HG03442 (cell line): ENCODE measurements around the gene ADK.
"Not testable (repeated sequence)": the region's sequence is repeated elsewhere in the genome, so short reads cannot be mapped to it uniquely, and the experiment has no call there.

Experiments used
- ATAC-seq: cut with Tn5 transposase; IDR thresholded peaks from one replicate; pipeline ENCODE4 v1.9.1; 2021; ENCODE audit warnings: mild to moderate bottlenecking, moderate library complexity; ENCODE audit not compliant: unreplicated experiment

The ADK gene

DNA sequence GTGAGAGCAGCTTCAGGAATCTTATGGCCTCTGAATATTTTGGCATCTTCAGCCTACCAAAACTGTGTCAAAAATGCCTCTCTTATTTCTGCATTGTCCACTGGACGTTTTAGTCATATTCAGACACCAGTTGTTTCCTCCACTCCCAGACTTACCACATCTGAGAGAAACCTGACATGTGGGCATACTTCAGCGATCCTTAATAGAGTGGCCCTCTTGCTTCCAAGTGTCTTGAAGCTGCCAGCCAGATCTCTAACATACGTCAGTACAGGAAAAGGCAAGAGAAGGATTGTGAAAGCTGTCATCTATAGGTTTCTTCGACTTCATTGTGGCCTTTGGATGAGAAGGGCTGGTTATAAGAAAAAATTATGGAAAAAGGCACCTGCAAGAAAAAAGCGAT lies 376.6 kb downstream of the ADK start:
- not testable (repeated sequence) for ATAC-seq

DNA sequence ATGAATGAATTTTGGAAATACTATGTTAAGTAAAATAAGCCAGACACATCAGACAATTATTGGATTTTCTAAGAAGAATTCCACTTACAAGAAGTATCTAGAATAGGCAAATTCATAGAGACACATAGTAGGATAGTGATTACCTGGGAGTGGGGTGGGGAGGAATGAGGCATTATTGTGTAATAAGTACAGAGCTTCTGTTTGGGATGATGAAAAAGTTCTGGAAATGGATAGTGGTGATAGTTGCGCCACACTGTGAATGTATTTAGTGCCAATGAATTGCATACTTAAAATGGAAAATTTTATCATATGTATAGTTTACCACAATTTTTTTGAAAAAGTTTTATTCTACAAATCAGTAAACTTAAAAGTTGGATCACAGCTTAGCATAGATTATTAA lies 378.2 kb downstream of the ADK start:
- ATAC-seq: no peak

DNA sequence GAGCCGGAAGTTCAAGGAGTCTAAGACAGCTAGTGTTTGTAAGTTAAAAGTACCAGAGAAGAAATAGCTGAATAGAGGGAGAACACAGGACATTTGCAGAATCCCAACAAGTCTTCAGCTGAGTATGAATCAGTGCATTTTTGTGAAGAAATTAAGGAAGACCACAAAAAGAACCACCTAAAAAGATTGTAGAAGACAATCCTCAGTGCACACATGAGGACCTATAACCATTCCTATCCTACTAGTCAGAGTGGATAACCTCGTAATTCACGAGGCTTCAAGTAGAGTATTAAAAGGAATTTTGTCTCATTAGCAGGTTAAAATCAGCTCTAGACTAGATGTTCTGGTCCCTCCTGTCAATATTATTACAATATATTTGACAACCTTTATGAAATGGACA lies 380.0 kb downstream of the ADK start:
- no peak for ATAC-seq

DNA sequence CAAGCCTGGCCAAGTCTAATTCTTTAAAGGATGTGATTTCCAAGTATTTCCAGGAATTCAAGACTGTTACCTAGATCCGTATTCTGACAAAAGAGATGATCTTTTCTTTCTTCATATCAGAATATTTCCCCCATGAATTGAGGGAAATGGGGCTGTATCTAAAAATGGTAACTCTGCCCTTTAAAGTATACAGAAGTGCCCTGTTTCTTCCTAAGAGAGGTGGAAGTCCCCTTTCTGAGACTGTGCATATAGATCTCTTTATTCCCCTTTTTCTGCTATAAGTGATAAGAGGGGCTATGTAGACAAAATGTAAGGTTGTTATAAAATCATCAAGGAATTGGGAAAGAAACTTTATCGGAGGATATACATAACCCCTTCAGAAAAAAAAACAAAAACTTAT lies 388.3 kb downstream of the ADK start:
- ATAC-seq: no peak

DNA sequence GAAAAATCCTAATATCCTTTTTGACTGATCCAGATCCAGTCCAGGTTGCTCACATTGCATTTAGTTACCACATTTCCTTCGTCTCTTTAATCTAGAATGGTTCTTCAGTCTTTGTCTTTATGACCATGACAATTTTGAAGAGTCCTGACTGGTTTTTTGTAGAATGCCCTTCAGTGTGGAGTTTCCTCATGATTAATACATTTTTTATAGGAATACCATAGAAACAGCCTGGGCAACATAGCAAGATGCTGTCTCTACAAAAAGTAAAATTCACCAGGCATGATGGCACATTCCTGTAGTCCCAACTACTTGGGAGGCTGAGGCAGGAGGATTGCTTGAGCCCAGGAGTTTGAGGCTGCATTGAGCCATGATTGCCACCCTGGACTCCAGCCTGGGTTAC lies 390.4 kb downstream of the ADK start:
- no peak for ATAC-seq

DNA sequence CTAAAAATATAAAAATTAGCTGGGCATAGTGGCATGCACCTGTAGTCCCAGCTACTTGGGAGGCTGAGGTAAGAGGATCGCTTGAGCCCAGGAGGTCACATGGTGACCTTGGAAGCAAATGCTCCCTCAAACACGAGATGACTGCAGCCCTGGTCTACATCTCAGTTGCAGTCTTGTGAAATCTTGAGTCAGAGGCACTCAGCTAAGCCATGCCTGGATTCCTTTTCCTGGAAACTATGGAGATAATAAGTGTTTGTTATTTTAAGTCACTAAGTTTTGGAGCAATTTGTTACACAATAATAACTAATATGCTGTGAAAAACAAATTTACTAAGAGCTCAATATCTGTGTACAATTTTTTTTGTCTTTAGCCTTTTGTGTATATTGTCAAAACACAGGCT lies 391.1 kb downstream of the ADK start:
- ATAC-seq: no peak

DNA sequence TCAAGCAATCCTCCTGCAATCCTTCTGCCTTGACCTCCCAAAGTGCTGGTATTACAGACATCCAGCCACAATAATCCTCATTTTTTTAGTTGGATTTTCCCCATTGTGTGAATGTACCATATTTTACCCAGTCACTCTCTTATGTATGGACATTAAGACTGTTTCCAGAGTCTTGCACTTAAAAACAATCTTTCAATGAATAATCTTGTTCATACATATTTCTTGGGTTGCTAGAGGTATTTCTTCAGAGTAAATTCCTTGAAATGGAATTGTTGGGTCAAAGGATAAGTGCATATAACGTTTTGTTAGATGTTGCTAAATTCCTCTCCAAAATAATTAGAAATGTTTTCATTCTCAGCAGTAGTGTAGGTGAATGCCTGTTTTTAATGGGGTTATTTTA lies 392.3 kb downstream of the ADK start:
- ATAC-seq: no peak

DNA sequence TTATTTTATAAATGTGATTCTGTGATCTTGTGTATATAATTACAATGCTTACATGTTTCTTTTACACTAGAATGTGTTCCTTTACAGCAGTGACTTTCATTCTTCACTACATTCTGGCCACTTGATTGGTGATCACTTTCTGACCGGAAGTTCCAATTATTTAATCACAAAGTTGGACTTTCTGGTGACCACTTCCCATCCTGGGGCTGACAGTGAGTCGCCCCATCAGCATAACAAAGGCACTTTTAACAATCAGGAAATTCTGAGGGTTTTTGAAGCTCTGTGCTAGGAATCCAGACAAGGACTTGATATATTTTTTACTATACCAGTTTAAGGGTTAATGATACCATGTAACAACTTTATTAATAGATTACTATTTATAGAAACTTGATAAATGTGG lies 393.1 kb downstream of the ADK start:
- no peak for ATAC-seq

DNA sequence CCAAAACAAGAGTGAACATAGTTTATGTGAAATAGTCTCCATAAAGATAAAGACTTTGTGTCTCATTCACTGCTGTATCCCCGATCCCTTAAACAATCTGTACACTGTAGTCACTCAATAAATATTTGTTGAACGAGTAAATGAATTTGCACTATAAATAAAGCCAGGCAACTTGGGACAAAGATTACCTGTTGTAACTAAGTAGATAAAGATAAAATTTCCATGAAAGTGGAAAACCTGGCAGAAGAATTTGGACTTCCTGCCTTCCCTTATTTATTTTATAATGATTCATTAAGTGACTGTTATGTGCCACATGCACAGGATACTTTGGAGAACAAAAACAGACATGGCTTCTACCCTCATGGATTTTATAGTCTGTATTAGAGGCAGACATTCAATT lies 397.7 kb downstream of the ADK start:
- ATAC-seq: no peak

DNA sequence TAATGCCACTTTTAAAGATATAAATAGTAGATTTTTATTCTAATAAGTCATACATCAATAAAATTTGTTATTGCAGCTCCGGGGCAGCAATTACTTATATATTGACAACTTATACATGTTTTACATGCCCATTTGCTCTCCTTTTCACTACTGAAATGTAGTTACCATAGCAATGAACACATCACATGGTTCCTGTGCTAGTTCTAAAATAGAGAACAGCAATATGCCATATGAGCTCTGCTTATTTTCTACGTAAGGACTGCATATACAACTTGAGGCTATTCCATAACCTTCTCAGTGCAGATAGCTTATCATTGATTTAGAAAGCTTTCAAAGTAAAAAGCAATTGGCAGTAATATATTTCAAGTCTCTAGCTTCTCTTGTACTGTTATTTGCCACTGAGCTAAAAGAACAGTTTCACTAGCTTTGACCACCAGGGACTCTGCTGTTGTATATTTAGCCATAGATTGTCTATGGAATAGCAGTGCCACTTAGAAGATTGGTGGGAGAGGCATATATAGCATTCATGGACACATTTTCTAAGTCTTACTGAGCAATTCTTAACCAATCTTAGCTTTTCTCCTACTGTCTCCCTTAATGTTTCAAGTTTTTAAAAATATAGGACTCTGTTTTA lies 405.2 kb downstream of the ADK start:
- no peak for ATAC-seq

DNA sequence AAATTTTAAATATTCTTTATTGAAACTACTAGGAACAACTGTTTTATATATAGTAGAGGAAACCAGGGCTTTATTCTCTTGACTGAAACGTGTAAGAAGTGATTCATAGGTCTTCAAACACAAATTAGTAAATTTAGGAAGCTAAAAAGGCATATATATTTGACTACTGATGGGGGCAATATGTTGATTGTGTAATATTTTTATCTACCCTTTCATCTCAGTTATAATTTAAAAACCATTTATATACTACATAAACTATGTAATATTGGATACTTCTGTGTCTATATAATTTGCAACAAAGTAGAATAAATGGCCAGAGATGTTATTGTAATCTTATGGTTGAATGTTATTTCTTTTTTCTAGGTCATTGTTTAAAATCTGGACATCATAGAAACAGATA lies 406.1 kb downstream of the ADK start:
- ATAC-seq: no peak

DNA sequence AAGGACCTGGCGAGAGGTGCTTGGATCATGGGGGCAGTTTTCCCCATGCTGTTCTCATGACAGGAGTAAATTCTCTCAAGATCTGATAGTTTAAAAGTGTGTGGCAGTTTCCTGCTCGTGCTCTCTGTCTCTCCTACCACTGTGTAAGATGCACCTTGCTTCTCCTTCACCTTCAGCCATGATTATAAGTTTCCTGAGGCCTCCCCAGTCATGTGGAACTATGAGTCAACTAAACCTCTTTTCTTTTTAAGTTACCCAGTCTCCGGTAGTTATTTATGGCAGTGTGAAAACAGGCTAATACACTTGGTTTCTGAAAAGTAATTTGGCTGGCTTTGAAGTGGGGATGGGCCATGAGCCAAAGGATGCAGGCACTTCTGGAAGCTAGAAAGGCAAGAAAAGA lies 407.4 kb downstream of the ADK start:
- no peak for ATAC-seq

DNA sequence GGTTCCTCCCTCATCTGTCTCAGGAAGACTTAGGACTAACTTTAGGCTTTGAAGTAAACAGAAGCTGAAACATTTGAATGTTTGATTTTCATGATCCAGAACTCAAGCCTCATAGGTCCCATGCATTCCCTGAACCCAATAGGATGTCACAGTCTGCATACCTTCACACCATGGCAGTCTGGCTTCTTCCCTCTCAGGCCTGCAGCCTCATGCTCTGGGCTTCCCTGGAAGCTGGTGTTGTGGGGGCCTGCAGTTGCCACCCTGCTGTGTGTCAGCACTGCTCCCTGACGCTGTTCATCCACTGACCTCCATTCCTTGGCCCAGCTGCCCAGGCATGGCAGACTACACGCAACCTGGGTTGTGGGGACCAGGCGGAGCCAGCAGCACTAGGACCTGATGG lies 407.9 kb downstream of the ADK start:
- ATAC-seq: no peak

DNA sequence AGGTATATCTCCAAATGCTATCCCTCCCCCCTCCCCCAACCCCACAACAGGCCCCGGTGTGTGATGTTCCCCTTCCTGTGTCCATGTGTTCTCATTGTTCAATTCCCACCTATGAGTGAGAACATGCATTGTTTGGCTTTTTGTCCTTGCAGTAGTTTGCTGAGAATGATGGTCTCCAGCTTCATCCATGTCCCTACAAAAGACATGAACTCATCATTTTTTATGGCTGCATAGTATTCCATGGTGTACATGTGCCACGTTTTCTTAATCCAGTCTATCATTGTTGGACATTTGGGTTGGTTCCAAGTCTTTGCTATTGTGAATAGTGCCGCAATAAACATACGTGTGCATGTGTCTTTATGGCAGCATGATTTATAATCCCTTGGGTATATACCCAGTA lies 417.9 kb downstream of the ADK start:
- not testable (repeated sequence) for ATAC-seq

DNA sequence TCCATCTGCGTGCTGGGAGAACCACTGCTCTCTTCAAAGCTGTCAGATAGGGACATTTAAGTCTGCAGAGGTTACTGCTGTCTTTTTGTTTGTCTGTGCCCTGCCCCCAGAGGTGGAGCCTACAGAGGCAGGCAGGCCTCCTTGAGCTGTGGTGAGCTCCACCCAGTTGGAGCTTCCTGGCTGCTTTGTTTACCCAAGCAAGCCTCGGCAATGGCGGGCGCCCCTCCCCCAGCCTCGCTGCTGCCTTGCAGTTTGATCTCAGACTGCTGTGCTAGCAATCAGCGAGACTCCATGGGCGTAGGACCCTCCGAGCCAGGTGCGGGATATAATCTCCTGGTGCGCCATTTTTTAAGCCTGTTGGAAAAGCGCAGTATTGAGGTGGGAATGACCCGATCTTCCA lies 422.5 kb downstream of the ADK start:
- not testable (repeated sequence) for ATAC-seq

DNA sequence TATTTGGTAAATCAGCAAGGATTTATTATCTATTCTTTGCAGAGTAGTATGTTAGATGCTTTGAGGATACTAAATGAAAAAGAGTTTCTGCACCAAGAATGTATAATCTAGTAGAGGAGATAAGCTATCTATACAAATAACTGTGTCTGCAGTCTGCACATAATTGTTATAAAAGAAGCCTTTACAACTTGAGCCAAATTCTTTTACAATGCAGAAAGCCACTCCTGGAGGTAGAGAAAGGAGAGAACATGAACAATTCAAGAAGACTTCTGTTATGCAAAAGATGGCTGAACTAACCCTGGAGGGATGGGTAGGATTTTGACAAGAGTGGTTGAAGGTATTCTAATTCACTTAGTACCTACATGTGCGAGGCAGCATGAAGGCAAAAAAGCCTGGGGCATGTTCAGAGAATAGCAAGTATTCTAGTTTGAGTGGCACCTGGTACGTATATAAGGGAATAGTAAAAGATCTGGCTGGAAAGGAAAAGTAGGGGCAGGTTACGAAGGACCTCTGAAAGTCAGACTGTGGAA lies 424.2 kb downstream of the ADK start:
- no peak for ATAC-seq

DNA sequence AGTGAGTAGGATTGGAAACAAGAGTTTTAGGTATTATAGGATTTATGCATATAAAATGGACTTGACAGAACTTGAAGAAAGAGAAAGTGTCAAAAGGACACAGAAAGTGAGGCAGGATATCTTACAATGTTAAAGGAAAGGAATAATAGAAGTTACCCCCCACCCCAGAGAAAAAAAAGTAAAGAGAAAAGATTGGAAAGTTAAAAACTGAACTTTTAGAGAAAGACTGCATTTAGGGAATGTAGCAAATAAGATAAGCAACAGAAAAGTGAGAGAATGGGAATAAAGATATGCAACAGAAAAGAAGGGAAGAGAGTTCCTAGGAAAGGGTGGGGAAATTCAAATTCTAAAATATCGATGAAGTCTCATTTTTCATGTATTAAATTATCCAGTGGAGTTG lies 424.9 kb downstream of the ADK start:
- no peak for ATAC-seq

DNA sequence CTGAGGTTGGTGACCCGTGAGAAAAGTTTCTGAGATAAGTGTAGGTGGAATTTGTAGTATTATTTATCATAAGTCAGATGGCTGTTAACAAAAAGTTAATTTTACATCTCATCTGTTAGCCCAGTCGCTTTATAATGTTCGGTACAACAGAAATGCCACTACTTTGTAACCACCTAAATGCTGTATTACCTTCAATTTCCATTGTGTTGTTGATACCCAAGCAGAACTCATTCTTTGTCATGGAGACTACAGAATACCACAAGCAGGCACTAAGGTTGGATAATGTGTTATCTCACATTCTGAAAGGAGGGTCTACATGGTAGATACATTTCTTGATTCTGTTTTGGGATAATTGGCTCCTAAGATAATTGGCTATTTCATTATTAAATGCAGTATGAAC lies 425.6 kb downstream of the ADK start:
- no peak for ATAC-seq

DNA sequence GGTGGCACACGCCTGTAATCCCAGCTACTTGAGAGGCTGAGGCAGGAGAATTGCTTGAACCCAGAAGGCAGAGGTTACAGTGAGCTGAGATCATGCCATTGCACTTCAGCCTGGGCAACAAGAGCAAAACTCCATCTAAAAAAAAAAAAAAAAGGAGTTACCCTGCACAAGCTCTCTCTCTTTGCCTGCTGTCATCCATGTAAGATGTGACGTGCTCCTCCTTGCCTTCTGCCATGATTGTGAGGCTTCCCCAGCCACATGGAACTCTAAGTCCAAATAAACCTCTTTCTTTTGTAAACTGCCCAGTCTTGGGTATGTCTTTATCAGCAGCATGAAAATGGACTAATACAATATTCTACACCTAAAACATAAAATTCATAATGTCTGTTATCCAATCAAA lies 429.4 kb downstream of the ADK start:
- ATAC-seq: not testable (repeated sequence)

DNA sequence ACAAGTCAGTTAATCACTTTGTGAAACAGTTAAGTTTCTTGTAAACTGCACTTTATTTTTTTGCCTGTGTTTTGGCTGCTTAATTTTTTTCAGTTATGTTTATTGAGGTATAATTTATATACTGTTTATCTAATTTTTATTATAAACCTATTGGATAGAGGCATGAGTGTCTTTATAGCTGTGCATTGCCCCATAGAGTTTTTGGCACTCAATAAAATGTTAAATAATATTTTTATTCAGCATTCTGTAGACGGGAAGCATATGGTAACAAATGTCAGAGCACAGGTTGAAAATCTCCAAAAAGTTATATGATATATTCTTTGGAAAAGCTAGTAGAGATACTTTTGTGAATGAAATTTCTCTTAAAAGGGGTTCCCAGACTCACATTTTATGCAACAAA lies 431.5 kb downstream of the ADK start:
- ATAC-seq: no peak

DNA sequence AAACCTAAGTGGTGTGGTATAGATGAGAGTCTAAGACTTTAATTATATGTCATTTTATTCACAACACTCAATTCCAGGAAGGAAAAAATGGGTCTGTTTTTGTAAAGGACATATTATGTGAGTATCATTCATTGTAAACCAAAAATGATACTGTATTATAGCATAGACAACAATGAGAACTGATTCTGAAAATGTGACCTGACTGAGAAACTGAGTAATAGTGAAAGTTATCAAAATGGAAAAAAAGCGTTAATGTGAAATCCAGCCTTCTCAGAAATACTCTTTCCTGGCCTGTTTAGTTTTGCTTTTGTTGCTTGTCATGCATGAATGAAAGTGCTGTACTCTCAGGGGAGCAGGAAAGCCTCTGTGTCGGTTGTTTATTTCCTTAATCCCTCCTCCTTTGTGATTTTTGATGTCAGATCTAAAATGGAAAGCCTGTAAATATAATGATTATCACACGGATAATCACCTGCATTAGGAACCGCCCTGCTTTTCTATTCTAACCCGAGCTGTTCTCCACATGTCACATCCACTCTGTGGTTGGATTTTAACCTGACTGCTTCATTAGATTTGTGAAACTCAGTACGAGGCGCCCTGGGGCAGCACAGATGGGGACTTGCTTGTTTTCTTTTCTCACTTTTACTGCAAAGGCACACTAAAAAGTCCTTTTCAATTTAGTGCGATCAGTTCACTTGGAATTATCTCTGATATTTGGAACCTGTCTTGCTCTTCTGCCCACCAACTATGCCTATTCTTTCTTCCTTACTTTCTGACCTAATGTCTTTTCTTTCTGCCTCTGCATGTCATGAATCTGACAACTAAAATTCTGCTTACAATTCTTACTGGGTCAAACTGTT lies 434.4 kb downstream of the ADK start:
- ATAC-seq: peak; percentile 64

DNA sequence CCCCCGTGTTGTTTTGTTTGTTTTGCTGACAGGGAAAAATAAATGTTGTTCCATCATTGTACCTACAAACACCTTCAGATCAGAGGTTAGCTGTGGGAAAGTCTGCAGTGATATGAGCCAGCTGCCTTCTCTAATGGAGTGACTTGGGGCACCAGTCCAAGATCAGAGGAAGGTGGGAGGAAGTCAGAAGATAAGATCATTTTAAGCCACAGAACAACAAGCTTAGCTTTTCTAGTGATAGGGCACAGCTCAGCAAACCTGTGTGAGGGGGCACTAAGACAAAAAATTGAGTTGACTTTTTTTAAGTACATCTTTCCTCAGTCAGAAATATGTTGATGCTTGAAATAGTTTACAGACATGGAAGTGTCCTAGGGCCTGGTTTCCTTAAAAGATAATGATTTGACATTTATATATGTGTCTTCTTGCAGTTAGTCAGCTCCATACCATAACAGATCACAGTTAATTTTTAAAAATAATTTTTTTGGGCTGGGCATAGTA lies 435.1 kb downstream of the ADK start:
- ATAC-seq: peak; percentile 26
